Right lobe of liver (tissue), 4 donors: ENCODE results near the gene SURF4.

ENCODE experiments used
- CTCF ChIP-seq, 4 donors: fragments of 200-600 bp in 3 of 4; fragments of 450-650 bp in 1 of 4; IDR thresholded peaks; one replicate each; pipeline versions ENCODE4 v1.5.1 to v1.8.0; 2016 to 2022; ENCODE audit warnings: antibody characterized with exemption in 4 of 4, mild to moderate bottlenecking in 2 of 4
- POLR2A ChIP-seq: fragments of 450-650 bp; IDR thresholded peaks from one replicate; pipeline ENCODE4 v1.6.1; 2017; ENCODE audit warnings: antibody characterized with exemption, mild to moderate bottlenecking
- donor health status: DM: no; HTN: no; CAD: no.
- donor health status: DM: no; HTN: no; CAD: no.
- donor health status: DM: no; HTN: yes; CAD: no.

GRCh38 chr9:133320421-133320881, 55.4 kb downstream of the SURF4 start:
- TF ChIP-seq CTCF (IDR thresholded peaks at IDR 0.05) (no peak), POLR2A (no peak)
